GM12872 (cell line): ENCODE measurements around the gene KIRREL1.

Experiments
- CTCF ChIP-seq: IDR thresholded peaks from 3 replicates; pipeline ENCODE4 v1.5.1; 2011; ENCODE audit warnings: low read depth, mild to moderate bottlenecking, low read length, moderate library complexity; ENCODE audit not compliant: insufficient read depth

Gene KIRREL1

DNA sequence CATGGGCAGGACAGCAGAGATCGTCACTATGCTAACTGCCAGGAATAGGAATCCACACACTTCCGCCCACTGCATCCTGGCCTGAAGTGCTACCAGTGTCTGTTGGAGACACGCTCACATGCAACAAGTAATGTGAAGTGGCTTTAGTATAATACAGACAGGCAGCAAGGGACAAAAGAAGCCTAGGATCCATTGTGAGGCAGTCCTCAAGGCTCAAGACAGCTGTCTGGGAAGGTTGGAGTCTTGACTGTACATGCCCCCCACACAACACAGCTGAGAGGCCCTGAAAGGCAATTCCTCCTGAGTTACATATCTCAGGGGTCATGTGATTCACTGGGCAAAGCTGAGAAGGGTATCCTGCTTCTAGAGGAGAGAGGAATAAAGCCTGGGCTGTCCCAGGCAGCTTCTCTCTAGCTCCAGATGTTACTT lies 147.3 kb downstream of the KIRREL1 start:
- TF ChIP-seq CTCF, result no peak

- no peak for TF ChIP-seq CTCF
Measured at GRCh38 chr1:158145173-158145719, 151.8 kb downstream of the KIRREL1 start.

DNA sequence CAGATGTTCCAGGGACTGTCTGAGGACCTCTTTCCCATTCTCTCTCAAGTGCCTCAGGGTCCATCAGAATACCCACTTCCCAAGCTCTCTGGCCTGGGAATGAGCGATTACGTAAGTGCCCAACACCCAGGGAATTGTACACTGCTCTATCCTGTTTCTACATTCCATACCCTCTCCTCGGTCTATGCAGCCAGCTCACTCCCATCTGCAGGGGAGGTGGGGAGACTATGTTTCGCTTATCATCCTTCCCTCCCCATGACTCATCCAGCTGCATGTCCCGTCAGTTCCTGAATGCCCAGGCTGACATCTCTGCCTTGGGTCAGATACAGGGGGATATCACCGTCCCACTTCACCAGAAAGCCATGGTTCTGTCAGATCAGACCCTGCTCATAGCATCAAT lies 152.7 kb downstream of the KIRREL1 start:
- TF ChIP-seq CTCF, result no peak

GRCh38 chr1:158146739-158147138 lies 153.3 kb downstream of the KIRREL1 start:
- TF ChIP-seq CTCF, result no peak

- no peak for TF ChIP-seq CTCF
Measured at GRCh38 chr1:158147401-158147800, 154.0 kb downstream of the KIRREL1 start.

GRCh38 chr1:158147869-158148268 lies 154.4 kb downstream of the KIRREL1 start:
- TF ChIP-seq CTCF, result no peak

GRCh38 chr1:158148468-158148867 lies 155.0 kb downstream of the KIRREL1 start:
- no peak for TF ChIP-seq CTCF

DNA sequence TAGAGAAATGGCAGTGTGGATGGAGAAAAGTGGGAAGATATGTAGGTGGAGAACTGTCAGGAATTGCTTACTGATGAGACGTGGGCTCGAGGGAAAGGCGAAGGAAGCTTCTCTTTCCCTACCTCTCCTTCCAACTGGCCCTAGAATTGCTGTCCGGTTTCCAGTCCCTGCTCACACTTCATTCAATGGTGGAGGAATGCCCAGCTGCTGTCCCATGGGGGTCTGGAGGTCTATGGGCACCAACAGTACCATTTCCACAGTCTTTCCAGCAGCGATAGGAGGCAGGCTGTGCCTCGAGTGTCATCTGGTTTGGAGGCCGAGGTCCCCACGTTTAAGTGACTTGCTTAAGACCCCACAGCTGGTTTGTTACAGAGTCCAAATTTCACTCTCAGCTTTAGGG lies 155.7 kb downstream of the KIRREL1 start:
- TF ChIP-seq CTCF, result no peak
